ENCODE measurements around the gene DMD. TPM values are rescaled to one million over a fixed set of nuclear protein-coding genes. Genes with fewer than 3 reads are reported as not detected.

The DMD gene
- total RNA-seq, 3 donors from 2014 or later (not counting 1 experiment from before 2014, with no cell fraction given), result not detected

DNA sequence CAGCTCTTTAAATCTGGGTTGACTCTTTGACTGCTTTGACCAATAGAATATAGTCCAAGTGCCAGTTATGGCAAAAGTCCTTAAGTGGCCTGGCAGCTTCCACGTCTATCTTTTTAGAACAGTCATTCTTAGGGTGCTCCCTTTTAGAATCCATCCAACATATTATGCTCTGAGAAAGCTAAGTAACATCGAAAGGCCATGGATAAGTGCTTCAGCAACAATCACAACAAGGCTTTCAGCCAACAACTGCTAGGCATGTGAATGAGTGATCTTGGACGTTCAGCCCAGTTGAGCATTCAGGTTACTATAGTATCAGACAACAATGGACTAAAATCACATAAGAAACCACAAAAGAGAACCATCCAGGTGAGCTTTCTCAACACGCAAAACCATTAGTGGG lies 818.7 kb downstream of the DMD start:
- H3K27ac Mint-ChIP-seq, result no peak overlapping the region
- no peak for DNase-seq
- Histone ChIP-seq H3K4me3 (ENCODE audit: low read length) (no peak overlapping the region), H3K4me1 (ENCODE audit: control insufficient read depth, insufficient read depth, low read length) (no peaks in the 10 kb centered on the region), H3K9me3 (ENCODE audit: control insufficient read depth, insufficient read depth, low read length) (no peaks in the 10 kb centered on the region), H3K36me3 (ENCODE audit: control insufficient read depth, insufficient read depth, low read length) (no peaks in the 10 kb centered on the region), H3K27me3 (ENCODE audit: control insufficient read depth, insufficient read depth, low read length) (no peaks in the 10 kb centered on the region), H3K27ac (ENCODE audit: low read length) (no peak overlapping the region)
- H3K4me3 Mint-ChIP-seq, result no peak overlapping the region
- no peaks in the 10 kb centered on the region for H3K4me1 Mint-ChIP-seq
- no peaks in the 10 kb centered on the region for H3K27me3 Mint-ChIP-seq (ENCODE audit: low read depth in 2 of 2)
- intact Hi-C loops (cut with micrococcal nuclease), result no loop called here
- H3K9me3 Mint-ChIP-seq, result peaks cover 0 to 4% of the 10 kb centered on the region in 2 donors
- TF ChIP-seq, protein P1, sequence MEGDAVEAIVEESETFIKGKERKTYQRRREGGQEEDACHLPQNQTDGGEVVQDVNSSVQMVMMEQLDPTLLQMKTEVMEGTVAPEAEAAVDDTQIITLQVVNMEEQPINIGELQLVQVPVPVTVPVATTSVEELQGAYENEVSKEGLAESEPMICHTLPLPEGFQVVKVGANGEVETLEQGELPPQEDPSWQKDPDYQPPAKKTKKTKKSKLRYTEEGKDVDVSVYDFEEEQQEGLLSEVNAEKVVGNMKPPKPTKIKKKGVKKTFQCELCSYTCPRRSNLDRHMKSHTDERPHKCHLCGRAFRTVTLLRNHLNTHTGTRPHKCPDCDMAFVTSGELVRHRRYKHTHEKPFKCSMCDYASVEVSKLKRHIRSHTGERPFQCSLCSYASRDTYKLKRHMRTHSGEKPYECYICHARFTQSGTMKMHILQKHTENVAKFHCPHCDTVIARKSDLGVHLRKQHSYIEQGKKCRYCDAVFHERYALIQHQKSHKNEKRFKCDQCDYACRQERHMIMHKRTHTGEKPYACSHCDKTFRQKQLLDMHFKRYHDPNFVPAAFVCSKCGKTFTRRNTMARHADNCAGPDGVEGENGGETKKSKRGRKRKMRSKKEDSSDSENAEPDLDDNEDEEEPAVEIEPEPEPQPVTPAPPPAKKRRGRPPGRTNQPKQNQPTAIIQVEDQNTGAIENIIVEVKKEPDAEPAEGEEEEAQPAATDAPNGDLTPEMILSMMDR (IDR thresholded peaks at IDR 0.05), result no peak
- ATAC-seq, result no peak
- 86% methylated on average over 3 of the region's 4 CpGs for WGBS (ENCODE audit: insufficient coverage)
- H3K36me3 Mint-ChIP-seq, result no peaks in the 10 kb centered on the region

DNA sequence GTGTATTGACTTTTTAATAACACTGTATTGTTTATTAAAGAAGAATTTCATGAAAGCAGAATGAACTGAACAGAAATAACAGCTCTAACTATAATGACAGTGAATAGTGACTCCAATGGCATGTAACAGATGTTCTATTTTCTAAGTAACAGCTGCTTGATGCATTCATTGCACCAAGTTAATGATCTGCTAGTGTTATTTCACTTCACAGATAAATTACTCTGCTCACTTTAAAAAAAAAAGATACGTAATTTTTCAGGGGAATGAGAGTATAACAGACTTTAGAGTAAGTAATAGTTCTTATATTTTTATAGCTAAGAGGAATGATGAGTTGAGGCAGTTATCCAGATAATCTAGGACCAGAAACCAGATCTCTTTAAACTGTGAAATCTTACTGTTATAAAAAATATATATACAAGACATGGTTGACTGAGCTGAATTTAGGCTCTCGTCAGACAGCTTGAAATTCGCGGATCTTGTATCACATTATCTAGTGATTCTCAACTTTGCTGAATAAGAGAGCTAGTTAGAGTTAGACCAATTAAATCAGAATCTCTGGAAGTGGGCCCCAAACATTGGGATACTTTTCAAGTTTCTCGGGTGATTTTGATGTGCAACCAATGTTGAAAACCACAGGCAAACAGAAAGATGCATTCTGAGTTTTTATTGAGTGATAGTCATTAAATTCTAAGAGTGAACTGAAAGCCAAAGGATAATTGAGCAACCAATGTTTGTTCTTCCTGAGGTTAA lies 840.7 kb downstream of the DMD start:
- no peak overlapping the region for H3K27ac Mint-ChIP-seq
- intact Hi-C loops (cut with micrococcal nuclease), result no loop called here
- Histone ChIP-seq H3K36me3 (ENCODE audit: control insufficient read depth, insufficient read depth, low read length) (no peaks in the 10 kb centered on the region), H3K4me3 (ENCODE audit: low read length) (no peak overlapping the region), H3K27ac (ENCODE audit: low read length) (no peak overlapping the region), H3K9me3 (ENCODE audit: control insufficient read depth, insufficient read depth, low read length) (no peaks in the 10 kb centered on the region), H3K27me3 (ENCODE audit: control insufficient read depth, insufficient read depth, low read length) (no peaks in the 10 kb centered on the region), H3K4me1 (ENCODE audit: control insufficient read depth, insufficient read depth, low read length) (no peaks in the 10 kb centered on the region)
- TF ChIP-seq, protein P1 (IDR thresholded peaks at IDR 0.05), result no peak
- H3K36me3 Mint-ChIP-seq, result no peaks in the 10 kb centered on the region
- peaks cover 0 to 2% of the 10 kb centered on the region in 2 donors for H3K9me3 Mint-ChIP-seq
- no peak overlapping the region for H3K4me3 Mint-ChIP-seq
- no peaks in the 10 kb centered on the region for H3K4me1 Mint-ChIP-seq
- no peak for DNase-seq
- no peak for ATAC-seq
- no peaks in the 10 kb centered on the region for H3K27me3 Mint-ChIP-seq (ENCODE audit: low read depth in 2 of 2)
- WGBS (ENCODE audit: insufficient coverage), result 96% methylated on average over 3 of the region's 5 CpGs

DNA sequence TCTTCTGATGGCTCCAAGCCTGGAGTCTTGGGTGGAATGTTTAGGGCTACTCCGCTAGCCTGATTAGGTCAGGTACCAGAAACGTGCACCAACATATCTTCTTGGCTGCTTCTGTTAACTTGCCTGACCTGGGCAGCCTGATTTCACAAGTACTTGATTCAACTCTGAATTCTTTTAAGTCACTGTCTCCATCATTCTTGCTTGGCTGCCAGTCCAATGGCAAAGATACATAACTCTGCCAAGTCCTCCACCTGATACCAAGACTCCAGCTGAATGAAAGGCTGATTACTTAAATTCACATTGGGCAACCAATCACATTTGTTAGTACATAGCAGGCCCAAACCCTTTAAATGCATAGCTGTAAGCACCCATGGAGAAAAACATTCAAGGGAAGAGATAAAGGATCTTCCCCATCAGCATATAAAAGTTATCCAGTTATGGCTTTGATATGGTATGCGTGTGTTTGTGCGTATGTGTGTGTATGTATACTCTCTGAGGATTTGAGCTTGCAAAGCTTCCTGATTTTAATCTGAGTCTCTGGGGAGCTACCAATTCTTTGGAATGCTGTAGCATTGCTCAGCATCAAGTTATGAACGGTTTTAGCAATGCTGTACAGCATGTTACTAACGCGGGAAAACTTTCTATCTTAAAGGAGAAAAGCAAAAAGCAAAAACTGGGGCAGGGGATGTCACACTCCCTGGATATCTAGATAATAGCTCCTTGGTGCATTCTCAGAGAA lies 917.2 kb downstream of the DMD start:
- DNase-seq (no peak), ATAC-seq (no peak)
- H3K27ac Mint-ChIP-seq, result no peak overlapping the region
- no peaks in the 10 kb centered on the region for H3K27me3 Mint-ChIP-seq (ENCODE audit: low read depth in 2 of 2)
- Histone ChIP-seq H3K27me3 (ENCODE audit: control insufficient read depth, insufficient read depth, low read length) (no peaks in the 10 kb centered on the region), H3K27ac (ENCODE audit: low read length) (no peak overlapping the region), H3K9me3 (ENCODE audit: control insufficient read depth, insufficient read depth, low read length) (no peaks in the 10 kb centered on the region), H3K4me1 (ENCODE audit: control insufficient read depth, insufficient read depth, low read length) (no peaks in the 10 kb centered on the region), H3K4me3 (ENCODE audit: low read length) (no peak overlapping the region), H3K36me3 (ENCODE audit: control insufficient read depth, insufficient read depth, low read length) (no peaks in the 10 kb centered on the region)
- no peak overlapping the region for H3K4me3 Mint-ChIP-seq
- H3K4me1 Mint-ChIP-seq, result no peaks in the 10 kb centered on the region
- intact Hi-C loops (cut with micrococcal nuclease), result no loop called here
- TF ChIP-seq, protein P1 (IDR thresholded peaks at IDR 0.05), result no peak
- WGBS (ENCODE audit: insufficient coverage), result 86% methylated on average over 7 of the region's 7 CpGs
- H3K36me3 Mint-ChIP-seq, result no peaks in the 10 kb centered on the region
- H3K9me3 Mint-ChIP-seq, result peaks cover 2 to 15% of the 10 kb centered on the region in 2 donors

Data from natural killer cell (primary cell).